Superior temporal gyrus (tissue), 1 donor: Measurements from ENCODE around the gene FGF19.

ENCODE experiments used
- DNase-seq: peaks from one replicate; pipeline ENCODE4 v3.0.0-alpha.2; 2016; ENCODE audit errors: extremely low spot score

The FGF19 gene, protein sequence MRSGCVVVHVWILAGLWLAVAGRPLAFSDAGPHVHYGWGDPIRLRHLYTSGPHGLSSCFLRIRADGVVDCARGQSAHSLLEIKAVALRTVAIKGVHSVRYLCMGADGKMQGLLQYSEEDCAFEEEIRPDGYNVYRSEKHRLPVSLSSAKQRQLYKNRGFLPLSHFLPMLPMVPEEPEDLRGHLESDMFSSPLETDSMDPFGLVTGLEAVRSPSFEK

GRCh38 chr11:69703768-69704507 lies at the start of gene FGF19:
Gene FGF19, minus strand, starts transcription at chr11:69704022. Its CDS starts 146 bp downstream, at chr11:69703876.
- no peak for DNase-seq

DNA sequence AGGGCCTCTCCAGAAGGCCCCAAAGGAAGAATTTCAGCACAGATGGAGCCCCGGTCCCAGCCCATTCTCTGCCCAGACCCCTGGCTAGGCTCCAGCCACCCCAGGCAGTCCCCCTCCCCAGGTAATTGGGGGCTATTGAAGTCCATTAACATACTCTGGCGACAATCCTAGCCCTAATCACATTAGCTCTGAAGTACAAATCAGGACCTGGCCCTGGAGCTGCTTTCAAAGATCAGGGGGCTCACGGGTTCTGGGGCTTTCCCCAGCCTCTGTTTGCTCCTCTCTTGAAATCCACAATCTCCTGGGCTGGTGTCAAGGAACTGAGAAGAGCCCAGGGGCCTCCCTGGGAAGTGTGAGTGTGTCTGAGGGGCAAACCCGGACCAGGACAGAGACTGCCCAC lies 49.1 kb upstream of the FGF19 start:
- no peak for DNase-seq

DNA sequence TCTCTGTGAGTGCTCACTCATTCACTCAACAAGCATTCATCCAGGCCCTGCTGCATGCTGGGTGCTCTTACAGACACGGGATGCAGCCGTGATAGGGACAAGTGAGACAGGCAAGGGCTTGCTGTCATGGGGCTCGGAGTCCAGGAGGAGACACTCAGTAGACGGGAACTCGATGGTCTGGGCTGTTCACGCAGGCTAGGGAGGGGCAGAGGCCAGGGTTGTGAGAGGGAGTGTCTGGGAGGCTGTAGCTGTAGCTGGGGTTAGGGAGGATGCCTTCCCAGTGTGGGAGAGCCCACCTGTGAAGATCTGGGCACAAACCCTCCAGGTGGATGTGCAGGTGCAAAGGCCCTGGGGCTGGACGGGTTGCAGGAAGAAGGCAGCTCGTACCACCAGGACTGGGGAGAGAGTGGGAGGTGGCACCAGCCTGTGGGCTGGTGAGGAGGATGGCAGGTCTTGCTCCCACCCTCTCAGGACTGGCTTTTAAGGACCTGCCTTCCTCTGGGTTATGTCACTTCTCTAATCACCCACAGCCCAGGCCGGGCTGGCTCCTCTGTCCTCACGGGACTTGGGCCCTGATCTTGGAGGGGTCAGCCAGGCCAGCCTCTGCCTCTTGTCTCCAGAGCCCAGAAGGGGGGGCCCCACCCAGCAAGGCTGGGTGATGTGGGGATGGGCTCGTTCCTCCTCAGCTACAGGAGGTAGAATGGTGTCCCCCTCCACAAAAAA lies 47.2 kb upstream of the FGF19 start:
- no peak for DNase-seq

DNA sequence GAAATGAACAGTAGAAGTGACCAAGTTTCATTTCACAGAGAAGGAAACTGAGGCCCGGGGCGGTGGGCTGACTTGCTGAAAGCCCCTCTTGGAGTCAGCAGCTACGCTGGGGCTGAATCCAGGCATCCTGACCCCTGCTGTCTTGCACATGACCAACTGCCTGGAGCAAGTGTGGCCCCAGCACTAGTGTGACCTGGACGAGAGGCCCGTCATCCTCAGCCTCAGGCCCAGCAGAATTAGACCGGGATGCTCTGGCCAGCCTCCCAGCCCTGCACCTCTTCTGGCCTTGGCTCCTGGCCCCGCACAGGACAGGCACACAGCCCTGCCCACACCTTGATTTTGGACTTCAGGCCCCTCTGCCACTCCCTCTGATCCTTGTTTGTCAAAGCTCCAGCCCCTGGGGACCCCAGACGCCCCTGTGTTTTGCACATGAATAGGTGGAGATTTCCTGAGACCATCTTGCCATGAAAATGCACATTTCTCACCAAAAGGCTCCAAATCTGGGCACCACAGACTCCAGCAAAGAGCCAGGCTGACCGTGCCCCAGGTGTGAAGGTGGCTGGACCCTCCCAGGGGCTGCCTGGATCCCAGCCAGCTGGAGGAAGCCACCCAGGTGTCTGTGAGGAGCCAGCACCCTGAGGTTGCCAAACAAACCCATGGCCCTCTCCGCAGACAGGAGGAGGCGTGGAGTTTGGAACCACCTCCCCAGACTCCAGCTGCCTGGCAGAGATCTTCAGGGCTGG lies 46.5 kb upstream of the FGF19 start:
- DNase-seq: no peak

- no peak for DNase-seq
Measured at GRCh38 chr11:69748637-69749036, 44.8 kb upstream of the FGF19 start.

GRCh38 chr11:69746752-69747742 lies 43.2 kb upstream of the FGF19 start:
- no peak for DNase-seq

GRCh38 chr11:69746140-69746539 lies 42.3 kb upstream of the FGF19 start:
- no peak for DNase-seq

- no peak for DNase-seq
Measured at GRCh38 chr11:69745201-69745600, 41.4 kb upstream of the FGF19 start.

DNA sequence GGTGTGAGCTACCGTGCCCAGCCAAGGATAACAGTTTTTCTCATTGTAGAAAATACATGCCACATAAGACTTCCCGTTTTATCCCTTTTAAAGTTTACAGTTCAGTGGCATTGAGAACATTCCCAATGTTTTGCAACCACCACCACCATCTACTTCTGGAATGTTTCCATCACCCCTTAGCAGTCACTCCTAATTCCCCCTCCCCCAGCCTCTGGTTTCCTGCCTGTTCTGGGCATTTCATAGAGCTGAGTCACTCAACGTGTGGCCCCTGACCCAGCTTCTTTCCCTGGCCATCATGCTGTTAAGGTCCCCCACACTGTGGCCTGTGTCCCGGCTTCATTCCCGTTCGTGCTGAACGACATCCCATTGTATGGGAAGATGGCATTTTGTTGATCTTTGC lies 40.6 kb upstream of the FGF19 start:
- DNase-seq: no peak

- no peak for DNase-seq
Measured at GRCh38 chr11:69734841-69735240, 31.0 kb upstream of the FGF19 start.

- DNase-seq: no peak
Measured at GRCh38 chr11:69734367-69734766, 30.5 kb upstream of the FGF19 start.

- no peak for DNase-seq
Measured at GRCh38 chr11:69732910-69733309, 29.1 kb upstream of the FGF19 start.

DNA sequence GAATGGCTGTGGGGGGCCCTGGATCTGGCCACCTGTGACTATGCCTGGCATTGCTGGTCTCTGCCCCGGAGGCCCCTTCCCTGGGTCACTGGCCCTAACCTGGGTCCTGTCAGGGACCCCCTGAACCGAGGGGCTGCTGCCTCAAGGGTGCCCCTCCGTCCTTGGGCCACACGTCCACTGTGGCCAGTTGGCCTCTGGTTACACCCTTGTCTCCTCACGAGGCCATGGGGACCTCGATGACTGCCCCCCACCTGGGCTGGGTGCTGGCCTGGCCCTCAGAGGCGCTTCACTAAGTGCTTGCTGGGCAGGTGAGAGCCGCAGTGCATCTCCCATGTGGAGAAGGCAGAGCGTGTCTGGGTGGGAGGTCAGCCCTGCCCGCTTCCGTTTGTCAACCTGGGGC lies 27.3 kb upstream of the FGF19 start:
- no peak for DNase-seq

DNA sequence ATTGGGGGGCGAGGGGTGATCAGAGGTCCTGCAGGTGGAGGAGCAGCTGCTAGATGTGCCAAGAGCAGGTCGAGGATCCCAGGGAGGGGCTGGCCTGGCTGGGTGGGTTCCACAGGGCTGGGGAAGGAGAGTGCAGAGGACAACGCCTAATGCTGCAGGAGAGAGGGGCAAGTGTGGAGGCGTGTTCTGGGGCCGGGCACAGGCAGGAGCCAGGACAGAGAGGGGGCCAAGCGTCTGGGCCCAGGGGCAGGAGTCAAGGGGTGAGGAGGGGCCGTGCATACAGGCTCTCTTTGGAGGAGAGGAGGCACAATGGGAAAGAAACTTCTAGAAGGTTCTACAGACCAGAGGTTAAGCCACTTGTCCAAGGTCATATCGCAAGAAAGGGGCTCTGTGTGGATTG lies 26.7 kb upstream of the FGF19 start:
- DNase-seq: no peak

DNA sequence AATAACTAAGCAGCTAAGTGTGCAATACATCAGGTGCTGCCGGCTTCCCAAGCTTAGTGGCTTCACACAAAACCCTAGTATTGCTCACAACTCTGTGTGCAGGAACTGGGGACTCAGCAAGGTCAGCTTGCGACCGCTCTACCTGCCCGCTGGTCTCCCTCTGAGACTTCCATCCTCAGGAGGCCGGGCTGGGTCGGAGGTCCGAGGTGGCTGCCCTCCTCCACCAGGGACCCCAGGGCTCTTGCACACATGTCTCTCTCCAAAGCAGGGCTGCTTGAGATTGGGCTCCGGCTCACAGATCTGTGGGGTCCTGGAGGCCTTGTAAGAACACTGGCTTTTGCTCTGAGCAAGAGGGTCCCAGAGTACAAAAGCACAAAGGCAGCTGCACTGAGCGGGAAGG lies 25.4 kb upstream of the FGF19 start:
- DNase-seq: no peak

DNA sequence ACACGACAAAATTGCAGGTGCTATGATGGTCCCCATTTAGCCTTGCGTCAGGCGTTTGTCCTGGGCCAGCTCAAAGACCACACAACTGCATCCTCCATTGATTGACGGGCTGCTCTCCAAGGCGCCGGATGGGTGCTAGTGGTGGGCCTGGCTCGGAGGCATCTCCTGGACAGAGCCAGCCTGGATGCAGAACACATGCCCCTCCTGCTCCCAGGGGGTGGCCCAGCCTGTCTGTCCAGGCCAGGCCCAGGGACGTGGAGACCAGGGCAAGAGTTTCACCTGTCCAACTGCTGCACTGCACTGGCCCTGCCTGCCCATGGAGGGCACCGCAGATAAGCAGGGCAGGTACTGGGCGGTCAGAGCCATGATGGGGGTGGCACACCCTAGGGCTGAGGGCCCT lies 23.4 kb upstream of the FGF19 start:
- DNase-seq: no peak

- DNase-seq: no peak
Measured at GRCh38 chr11:69726481-69726880, 22.7 kb upstream of the FGF19 start.

DNA sequence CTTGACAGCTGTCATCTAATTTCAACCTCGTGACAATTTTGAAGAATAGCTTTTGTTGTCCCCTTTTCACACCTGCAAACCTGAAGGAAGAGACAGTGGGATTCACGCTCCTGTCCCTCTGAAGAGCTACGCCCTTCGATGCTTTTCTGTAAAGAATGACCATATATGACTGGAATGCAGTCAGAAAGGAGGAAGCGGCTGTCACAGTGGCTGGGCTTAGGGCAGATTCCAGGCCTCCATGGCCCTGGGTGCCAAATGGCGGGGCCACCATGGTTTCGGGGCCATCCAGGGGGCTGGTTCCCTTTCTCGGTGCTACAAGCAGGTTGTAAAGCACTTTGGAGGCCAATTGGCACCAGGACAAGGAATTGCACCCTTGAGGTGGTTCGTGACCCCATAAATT lies 22.2 kb upstream of the FGF19 start:
- DNase-seq: no peak

DNA sequence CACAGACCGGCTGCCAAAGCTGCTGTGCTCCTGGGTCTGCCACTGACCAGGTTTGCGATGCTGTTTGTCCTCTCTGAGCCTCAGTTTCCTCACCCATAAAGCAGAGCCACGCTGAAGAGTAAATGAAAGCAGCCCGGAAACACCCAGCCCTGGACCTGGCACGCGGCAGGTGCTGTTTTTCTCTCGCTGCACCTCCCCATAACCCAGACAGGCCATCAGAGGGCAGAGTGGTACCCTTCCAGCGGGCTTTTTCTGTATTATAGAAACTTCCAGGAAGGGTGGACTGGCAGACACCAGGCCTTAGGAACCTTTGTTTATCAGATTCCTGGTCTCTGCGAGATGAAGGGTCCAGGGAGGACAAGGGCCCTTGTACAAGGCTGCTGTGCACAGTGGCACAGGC lies 17.9 kb upstream of the FGF19 start:
- no peak for DNase-seq

DNA sequence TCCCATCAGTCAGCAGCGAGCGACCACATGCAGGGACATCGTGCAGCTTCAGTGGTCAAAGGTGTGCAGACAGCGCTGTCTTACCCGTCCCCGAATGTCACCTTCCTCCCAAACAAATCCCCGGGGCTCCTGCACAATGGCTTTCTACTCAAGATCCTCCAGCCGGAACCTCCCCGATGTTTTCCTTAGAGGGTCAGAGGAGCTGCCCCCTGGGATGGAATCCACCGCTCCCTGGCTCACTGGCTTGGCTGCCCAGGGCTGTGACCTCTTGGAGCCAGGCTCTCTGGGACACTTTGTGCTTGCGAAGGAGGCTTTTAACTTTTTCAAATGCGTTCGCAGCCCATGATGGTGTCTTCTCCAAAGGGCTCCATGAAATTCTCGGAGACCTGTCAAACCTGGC lies 17.3 kb upstream of the FGF19 start:
- DNase-seq: no peak

GRCh38 chr11:69718912-69719311 lies 15.1 kb upstream of the FGF19 start:
- DNase-seq: no peak
